C4-2B (cell line): ENCODE data around the gene SFTPD.

Experiments
- CTCF ChIP-seq: fragments of 450-650 bp; conservative IDR thresholded peaks from 2 replicates; pipeline ENCODE4 v1.5.1; 2017; ENCODE audit warnings: mild to moderate bottlenecking
- ZFX ChIP-seq: fragments of 450-650 bp; IDR thresholded peaks from 2 replicates; pipeline ENCODE4 v1.6.1; 2017

- no peak for TF ChIP-seq CTCF
- no peak for TF ChIP-seq ZFX
Observed at GRCh38 chr10:79890469-79890868, 58.4 kb downstream of the SFTPD start.
